ENCODE results near the gene SORCS2. TPM values are rescaled to one million over a fixed set of nuclear protein-coding genes. Genes with fewer than 3 reads are reported as not detected.

The SORCS2 gene
- total and polyA plus RNA-seq, 7 donors, result 0.18 to 1.5 (median 0.36) TPM

GRCh38 chr4:7535094-7535493 is 342.8 kb downstream of the SORCS2 start:
- 88 to 95% (median 88%) methylated on average over 10 of the region's 10 CpGs for WGBS, 3 donors
- ATAC-seq, result no peak
- TF ChIP-seq CTCF (IDR thresholded peaks at IDR 0.05), result no peak
- H3K4me1 ChIP-seq, result no peaks in the 10 kb centered on the region
- no peak for DNase-seq
- no peaks in the 10 kb centered on the region for H3K27me3 ChIP-seq (ENCODE audit: insufficient read depth in 3 of 3, low read length in 2 of 3)
- H3K9me3 ChIP-seq, result no peaks in the 10 kb centered on the region
- H3K4me3 ChIP-seq, result no peak overlapping the region
- intact Hi-C loops (cut with DNase I), result no loop called here
- H3K27ac ChIP-seq, result no peak overlapping the region
- H3K36me3 ChIP-seq (ENCODE audit: insufficient read depth in 1 of 2, low read depth in 1 of 2), result no peaks in the 10 kb centered on the region

- H3K9me3 ChIP-seq, result no peaks in the 10 kb centered on the region
- no peak for TF ChIP-seq CTCF (IDR thresholded peaks at IDR 0.05)
- H3K4me1 ChIP-seq, result no peaks in the 10 kb centered on the region
- DNase-seq, result no peak
- ATAC-seq, result no peak
- no peaks in the 10 kb centered on the region for H3K27me3 ChIP-seq (ENCODE audit: insufficient read depth in 3 of 3, low read length in 2 of 3)
- 85 to 90% (median 90%) methylated on average over 11 of the region's 11 CpGs for WGBS, 3 donors
- H3K36me3 ChIP-seq (ENCODE audit: insufficient read depth in 1 of 2, low read depth in 1 of 2), result no peaks in the 10 kb centered on the region
- intact Hi-C loops (cut with DNase I), result no loop called here
- no peak overlapping the region for H3K27ac ChIP-seq
- H3K4me3 ChIP-seq, result no peak overlapping the region
Measured at GRCh38 chr4:7535619-7536018, 343.3 kb downstream of the SORCS2 start.

- Histone ChIP-seq H3K4me3 (no peak overlapping the region), H3K9me3 (no peaks in the 10 kb centered on the region), H3K27me3 (ENCODE audit: insufficient read depth in 3 of 3, low read length in 2 of 3) (no peaks in the 10 kb centered on the region), H3K27ac (no peak overlapping the region), H3K36me3 (ENCODE audit: insufficient read depth in 1 of 2, low read depth in 1 of 2) (no peaks in the 10 kb centered on the region), H3K4me1 (no peaks in the 10 kb centered on the region)
- WGBS, 3 donors, result 89 to 90% (median 90%) methylated on average over 8 of the region's 8 CpGs
- intact Hi-C loops (cut with DNase I), result no loop called here
- DNase-seq (peak in 1 of 2 donors; percentile 40), ATAC-seq (no peak)
- no peak for TF ChIP-seq CTCF (IDR thresholded peaks at IDR 0.05)
Measured at GRCh38 chr4:7536876-7537275, 344.5 kb downstream of the SORCS2 start.

- no peak for TF ChIP-seq CTCF (IDR thresholded peaks at IDR 0.05)
- 80 to 92% (median 84%) methylated on average over 8 of the region's 8 CpGs for WGBS, 3 donors
- DNase-seq (peak in 1 of 2 donors; percentile 3), ATAC-seq (no peak)
- H3K4me1 ChIP-seq, result no peaks in the 10 kb centered on the region
- H3K27me3 ChIP-seq (ENCODE audit: insufficient read depth in 3 of 3, low read length in 2 of 3), result peaks cover 0 to 3% (median 0%) of the 10 kb centered on the region in 3 donors
- intact Hi-C loops (cut with DNase I), result no loop called here
- no peaks in the 10 kb centered on the region for H3K9me3 ChIP-seq
- no peak overlapping the region for H3K27ac ChIP-seq
- H3K36me3 ChIP-seq (ENCODE audit: insufficient read depth in 1 of 2, low read depth in 1 of 2), result no peaks in the 10 kb centered on the region
- no peak overlapping the region for H3K4me3 ChIP-seq
Measured at GRCh38 chr4:7537853-7538400, 345.6 kb downstream of the SORCS2 start.

GRCh38 chr4:7538518-7538917 is 346.2 kb downstream of the SORCS2 start:
- DNase-seq (no peak), ATAC-seq (no peak)
- Histone ChIP-seq H3K9me3 (no peaks in the 10 kb centered on the region), H3K4me1 (no peaks in the 10 kb centered on the region), H3K27me3 (ENCODE audit: insufficient read depth in 3 of 3, low read length in 2 of 3) (peaks cover 0 to 3% (median 0%) of the 10 kb centered on the region in 3 donors), H3K27ac (no peak overlapping the region), H3K4me3 (no peak overlapping the region), H3K36me3 (ENCODE audit: insufficient read depth in 1 of 2, low read depth in 1 of 2) (no peaks in the 10 kb centered on the region)
- WGBS, 3 donors, result 82 to 91% (median 83%) methylated on average over 8 of the region's 8 CpGs
- no peak for TF ChIP-seq CTCF (IDR thresholded peaks at IDR 0.05)
- intact Hi-C loops (cut with DNase I), result no loop called here

Measured in psoas muscle (tissue), 8 donors.